HG03139 (cell line): ENCODE measurements around the gene SLC37A1.
"Not testable (repeated sequence)": the region's sequence is repeated elsewhere in the genome, so short reads cannot be mapped to it uniquely, and the experiment has no call there.

Source experiments
- ATAC-seq: cut with Tn5 transposase; IDR thresholded peaks from one replicate; pipeline ENCODE4 v1.9.1; 2021; ENCODE audit not compliant: unreplicated experiment

SLC37A1 gene

DNA sequence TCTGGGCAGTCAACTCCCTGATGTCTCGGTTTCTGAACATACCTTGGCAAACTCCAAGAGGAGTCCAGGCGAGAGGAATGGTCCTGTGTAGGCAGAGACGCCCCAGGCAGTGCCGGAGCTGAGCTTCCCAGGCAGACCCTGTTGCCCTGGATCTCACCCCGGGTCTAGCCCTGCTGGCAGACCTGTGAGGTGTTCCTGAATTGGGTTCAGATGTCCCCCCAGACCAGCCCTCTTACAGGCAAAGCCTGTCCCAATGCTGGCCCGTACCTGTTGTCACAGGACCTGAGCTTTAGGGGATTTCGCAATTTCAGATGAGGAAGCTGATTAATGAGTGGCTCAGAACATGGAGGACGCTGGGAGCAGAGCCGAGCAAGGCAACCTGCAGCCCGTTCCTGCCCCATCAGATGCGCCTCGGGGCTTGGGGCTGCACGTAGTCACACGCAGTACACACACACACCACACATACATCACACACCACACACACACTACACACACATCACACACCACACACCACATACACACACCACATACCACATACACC is 101.2 kb downstream of the SLC37A1 start:
- no peak for ATAC-seq

DNA sequence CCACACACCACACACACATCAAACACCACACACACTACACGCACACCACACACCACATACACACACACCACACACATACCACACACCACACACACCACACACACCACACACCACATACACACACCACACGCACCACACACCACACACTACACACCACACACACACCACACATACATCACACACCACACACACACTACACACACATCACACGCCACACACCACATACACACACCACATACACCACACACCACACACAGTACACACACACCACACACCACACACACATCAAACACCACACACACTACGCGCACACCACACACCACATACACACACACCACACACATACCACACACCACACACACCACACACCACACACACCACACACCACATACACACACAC is 101.7 kb downstream of the SLC37A1 start:
- ATAC-seq: not testable (repeated sequence)

DNA sequence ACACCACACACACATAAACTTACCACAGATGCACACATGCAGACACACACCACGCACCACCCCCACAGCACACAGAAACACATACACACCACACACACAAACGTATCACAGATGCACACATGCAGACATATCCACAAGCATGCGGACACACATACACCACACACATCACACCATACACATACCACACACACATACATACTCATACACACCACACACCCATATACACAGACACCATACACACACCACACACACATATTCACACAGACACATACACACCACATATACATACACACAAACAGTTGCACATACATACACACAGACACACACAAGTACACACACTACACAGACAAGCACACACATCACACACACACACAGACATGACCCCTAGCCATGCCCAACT is 102.3 kb downstream of the SLC37A1 start:
- ATAC-seq: no peak

DNA sequence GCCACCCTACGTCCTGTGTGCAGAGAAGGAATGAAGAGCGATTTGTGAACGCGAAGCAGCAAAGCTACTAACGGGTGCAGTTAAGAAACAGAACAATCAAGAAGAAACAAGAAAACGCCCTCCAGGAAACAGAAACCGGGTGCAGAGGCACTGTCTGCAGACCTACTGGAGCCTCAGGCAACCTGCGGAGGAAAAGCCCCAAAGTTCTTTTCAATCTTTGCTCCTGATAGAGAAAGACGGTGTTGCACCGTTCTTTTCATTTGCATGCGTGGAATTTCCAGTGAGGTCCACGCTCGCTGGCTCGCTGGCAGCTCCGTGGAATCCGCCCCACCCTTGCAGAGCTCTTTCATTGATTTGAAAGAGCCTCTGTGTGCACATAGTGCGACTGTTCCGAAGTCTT is 102.8 kb downstream of the SLC37A1 start:
- no peak for ATAC-seq

DNA sequence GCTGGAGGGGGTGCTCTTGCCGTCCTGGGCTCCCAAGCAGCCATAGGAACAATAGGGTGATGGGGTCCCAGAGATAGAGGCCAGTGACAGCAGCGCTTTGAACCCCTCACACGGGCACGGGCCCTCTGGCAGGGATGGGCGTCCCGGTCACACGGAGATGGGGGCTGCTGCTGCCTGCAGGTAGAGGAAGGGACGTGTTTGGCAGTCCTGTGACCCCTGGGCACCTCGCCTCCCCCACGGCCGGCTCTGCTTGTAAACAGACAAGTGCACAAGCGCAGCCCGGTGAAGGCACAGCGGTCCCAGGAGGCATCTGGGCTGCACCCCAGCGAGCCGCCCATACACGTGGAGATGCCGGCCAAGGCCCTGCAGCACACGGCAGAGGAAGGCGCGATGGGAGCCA is 103.3 kb downstream of the SLC37A1 start:
- ATAC-seq: no peak

DNA sequence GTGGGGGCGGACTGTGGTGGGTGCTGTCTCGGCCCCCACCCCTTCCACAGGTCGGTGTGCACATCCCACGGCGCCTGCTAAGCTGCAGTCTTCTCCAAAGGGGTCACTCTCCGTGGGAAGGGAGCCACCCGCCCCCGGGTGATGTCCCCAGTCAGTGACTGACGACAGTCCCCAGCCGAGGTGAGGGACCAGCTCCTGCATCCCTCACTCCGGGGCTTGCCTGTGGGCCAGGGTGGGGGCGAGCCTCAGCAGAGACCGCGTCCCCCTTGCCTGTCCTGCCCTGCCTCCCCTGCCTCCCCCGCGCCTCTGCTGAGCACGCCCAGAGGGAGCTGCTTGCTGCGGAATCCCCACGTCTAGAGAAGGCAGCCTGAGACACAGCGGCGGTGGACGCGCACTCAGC is 103.8 kb downstream of the SLC37A1 start:
- no peak for ATAC-seq

DNA sequence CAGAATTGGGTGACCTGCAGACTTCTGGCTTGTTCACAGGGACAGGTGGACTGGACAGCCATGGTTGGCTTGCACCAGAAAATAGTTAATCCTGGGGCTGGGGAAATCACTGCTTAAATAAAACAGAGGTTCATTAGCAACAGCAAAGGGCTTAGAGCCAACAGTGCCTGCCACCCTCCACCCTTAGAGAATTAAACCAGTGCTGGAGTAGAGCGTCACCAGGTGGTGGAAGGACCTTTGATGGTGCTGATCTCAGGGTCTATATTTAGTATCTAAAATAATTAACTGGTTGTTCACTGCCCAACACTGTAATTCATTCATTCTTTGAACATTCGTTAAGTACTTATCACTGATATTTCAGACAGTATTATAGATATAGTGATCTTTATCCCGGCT is 105.1 kb downstream of the SLC37A1 start:
- ATAC-seq: no peak

DNA sequence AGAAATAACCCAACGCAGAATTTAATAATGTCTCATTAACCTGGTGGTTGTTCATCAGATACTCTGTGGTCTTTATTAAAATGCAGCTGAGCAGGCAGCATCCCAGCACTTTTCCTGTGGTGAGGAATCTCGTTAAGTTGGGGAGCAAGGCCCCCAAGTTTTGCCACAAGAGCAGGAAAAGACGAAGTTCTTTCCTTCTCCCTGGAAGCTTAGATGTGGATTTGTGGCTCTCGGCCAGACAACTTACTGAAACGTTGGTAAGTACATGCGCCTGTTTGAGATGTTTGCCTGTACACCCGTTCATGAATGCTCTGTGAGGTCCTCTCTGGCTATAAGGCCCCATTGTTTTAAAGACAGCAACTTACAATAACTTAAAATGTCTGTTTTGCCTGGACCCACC is 105.5 kb downstream of the SLC37A1 start:
- no peak for ATAC-seq

DNA sequence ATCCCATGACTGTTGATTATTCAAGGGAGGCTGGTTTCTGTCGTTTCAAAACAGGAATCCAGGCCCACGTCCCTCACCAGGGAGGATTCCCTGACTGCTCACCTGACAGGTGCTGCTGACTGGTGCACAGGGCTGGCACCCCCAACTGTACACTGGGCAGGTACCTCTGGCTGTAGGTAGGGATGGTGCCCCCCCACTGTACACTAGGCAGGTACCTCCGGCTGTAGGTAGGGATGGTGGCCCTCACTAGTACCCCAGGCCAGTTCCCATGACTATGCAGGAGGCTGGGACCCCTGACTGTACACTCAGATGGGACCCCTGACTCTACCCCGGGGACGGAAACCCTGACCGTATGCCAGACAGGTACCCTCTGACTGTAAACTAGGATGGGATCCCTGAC is 106.2 kb downstream of the SLC37A1 start:
- ATAC-seq: no peak

DNA sequence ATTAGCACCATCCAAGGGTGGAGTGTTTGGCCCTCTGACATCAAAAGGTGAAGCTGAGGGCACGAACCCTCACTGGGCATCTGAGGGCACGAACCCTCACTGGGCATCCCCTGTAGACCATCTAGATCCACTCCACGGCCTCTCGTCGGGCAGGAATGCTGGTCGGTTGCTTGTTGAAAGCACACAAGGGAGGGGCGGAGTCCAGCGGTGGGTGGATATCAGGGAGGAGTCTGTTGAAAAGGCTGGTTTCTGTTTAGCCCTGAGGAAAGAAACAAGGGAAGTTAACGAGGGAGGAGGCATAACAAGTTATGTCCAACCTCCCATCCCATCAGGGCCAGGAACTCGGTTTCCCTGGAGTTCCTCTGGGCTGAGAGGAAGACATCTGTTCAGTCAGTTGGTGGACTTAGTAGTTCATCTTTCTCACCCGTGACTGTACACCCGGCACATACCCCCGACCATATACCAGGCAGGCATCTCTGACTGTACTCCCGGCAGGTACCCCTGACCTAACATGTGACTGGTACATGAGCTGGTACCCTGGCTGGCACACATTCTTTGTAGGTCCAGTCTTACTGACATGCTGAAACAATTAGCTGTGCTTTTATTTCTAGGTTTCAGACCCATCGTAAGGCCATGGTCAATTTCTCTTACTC is 107.6 kb downstream of the SLC37A1 start:
- ATAC-seq: no peak

DNA sequence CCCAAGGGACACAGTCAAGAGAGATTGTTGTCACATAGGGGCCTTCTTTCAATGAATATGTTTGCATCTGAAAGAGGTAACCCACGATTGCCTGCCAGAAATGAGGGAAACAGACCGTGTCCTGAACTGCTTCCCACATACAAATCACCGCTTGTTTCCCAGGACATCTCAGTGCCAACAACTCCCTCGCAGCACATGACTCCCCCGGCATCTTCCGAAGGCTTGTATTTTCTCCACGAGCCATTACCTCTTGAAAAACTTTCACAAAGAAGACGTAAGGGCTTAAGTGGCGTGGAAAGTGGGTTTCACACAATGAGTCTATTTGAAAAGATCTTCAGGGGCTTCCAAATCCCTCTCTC is 108.1 kb downstream of the SLC37A1 start:
- no peak for ATAC-seq

DNA sequence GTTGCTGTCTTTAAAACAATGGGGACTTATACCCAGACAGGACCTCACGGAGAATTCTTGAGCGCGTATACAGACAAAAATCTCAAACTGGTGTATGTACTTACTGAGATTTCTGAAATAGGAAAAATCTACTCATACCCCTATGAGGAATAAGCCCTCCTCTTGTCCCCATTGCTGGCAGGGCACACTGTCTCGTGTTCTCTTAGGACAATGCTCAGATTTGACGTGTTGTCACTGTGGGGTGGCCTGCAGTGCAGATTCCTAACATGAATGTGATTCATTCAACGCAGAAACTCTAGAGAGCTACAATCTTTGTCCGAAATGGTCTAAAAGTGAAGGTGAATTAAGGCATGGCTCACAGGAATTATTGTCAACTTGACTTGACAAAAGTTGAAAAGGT is 108.6 kb downstream of the SLC37A1 start:
- no peak for ATAC-seq

DNA sequence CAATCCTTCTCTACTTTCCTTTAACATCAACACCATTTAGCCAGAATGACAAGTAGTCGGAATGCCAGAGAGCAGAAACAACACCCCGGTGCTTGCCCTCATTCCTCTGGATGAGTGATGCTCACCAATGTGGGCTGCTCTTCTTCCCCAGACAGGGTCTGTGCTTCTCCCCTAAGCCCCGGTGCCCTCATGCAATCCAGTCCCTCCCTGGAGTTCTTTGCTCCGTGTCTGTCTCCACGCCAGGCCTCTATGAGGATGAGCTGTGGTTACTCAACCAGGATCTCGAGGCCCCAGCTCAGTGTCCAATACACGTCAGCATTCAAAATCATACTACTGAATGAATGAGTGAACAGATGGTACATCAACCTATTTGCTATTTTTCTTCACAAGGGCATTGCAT is 110.0 kb downstream of the SLC37A1 start:
- ATAC-seq: no peak

DNA sequence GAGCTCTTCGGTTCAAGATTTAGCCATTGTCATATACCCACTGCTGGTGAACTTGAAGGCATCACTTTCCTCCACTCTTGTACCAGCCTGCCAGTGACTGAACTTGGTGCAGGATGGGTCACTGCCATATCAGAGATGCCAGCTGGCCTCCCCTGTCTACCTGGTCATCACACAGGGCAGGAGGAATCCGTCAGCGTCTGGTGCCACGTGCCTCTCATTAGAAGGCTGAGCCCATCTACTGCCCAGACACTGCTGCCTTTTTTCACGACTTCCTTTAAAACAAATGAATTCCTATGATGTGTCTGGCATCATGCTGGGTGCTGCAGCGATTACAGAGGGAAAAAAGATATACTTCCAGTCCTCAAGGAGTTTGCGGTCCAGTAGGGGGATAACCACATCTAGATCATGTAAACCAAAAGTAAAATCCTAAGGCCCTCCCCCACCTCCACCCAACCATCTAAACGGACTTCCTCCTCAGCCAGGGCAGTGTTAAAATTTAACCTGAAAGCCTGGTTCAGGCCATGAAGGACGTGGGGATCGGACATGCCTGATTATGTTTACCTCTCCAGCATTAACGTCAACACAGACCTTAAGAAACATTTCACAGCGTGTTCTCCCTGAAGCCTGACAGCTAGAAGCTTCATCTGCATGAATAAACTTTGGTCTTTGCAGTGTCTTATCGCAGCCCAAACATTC is 110.6 kb downstream of the SLC37A1 start:
- no peak for ATAC-seq

DNA sequence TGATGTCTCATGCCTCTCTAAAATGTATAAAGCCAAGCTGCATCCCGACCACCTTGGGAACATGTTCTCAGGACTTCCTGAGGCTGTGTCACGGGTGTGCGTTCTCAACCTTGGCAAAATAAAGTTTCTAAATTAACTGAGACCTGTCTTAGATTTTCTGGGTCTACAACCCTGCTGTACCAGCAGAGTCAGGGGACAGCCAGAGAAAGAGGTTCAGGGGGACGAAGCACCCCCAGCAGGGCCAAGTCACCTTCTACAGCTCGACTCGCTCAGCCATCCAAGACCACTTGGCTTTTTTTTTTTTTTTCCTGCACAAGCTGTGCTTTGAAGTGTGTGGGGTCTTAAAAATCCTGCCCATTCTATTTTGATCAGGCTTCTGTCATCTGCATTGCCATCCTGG is 111.3 kb downstream of the SLC37A1 start:
- ATAC-seq: no peak

DNA sequence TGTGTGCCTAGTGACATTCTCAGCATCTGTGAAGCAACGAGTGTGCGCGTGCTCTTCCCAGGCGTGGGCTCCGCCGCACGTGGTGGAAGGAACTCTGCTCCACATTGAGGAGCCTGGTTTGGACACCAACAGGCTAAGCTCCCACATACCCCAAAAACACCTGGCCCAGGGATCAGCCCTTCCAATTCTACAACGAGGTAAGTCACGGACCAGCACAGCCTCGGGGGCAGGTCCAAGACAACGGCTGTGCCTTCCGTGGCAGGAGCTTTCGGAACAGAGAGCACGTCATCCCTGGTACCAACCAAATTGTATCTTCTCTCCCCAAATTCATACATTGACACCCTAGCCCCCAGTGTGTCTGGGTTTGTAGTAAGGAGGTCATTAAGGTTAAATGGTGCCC is 112.5 kb downstream of the SLC37A1 start:
- ATAC-seq: no peak

DNA sequence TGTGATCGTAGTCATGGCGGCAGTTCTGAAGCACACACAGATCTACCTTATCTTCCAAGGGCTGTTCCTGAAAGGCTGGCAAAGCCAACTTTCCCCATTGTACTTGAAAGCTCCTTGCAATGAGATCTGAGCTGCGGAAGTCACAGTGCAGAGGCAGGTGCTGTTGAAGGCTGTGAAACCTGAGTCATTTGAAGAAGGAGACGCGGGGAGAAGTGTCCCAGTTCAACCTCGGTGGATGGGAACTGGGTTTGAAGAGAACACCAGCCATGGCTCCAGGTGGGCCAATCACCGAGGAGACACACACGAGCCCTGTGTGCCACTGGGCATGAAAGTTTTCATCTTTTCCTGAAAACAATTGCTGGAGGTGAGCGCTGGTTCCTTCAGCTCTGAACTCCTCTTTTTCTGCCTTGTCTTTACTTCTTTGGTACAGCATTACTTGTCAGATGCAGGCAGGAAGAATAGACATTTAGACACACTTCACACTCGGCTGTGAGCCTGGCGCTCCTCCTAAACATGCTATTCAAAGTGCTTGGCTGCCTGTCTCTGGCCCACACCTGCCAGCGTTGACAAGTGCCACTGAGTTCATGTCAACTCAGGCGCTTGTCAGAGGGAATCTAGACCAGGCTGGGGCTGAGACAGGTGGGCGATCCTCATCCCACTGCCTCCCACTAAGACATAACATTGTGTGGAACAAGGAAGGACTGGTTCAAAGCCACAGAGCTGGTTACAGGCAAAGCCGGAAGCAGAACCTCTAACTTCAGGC is 114.1 kb downstream of the SLC37A1 start:
- ATAC-seq: no peak

DNA sequence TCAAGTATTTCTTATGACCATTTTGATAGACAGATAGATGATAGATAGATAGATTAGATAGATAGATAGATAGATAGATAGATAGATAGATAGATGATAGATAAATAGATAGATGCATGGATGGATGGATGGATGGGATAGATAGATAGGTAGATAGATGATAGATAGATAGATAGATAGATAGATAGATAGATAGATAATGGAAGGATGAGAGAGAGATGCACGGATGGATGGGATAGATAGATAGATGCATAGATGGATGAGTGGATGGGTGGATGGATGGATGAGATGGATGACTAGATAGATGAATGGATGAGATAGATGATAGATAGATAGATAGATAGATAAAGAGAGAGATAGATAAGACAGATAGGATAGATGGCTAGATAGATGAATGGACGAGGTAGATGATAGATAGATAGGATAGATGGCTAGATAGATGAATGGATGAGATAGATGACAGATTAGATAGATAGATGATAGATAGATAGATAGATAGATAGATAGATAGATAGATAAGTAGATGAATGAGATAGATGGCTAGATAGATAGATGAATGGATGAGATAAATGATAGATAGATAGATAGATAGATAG is 114.9 kb downstream of the SLC37A1 start:
- not testable (repeated sequence) for ATAC-seq

DNA sequence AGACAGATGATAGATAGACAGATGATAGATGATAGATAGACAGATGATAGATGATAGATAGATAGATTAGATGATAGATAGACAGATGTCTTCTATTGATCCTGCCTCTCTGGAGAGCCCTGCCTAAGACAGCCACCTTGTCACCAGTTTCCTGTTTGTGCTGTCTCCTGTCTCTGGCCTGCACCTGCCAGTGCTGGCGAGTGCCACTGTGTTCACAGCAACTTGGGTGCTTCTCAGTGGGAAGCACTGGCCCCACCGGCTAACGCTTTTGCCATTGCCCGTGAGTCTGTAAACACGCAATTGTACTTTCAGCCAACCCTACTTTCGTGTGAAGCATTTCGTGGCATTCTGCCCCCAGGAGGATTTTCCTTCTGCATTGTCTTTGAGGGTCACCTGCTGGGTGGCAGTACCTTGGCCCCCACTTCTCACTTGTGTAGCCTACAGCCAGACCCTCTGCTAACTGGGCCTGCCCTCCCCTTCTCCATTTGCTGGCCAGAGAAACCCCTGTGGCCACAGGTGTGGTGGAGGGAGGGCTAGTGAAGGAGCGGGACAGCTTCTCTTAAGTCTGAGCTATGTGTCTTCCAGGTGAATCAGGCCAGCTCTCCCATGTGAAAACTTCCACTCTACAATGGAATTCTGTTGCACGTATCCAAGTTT is 116.4 kb downstream of the SLC37A1 start:
- no peak for ATAC-seq

DNA sequence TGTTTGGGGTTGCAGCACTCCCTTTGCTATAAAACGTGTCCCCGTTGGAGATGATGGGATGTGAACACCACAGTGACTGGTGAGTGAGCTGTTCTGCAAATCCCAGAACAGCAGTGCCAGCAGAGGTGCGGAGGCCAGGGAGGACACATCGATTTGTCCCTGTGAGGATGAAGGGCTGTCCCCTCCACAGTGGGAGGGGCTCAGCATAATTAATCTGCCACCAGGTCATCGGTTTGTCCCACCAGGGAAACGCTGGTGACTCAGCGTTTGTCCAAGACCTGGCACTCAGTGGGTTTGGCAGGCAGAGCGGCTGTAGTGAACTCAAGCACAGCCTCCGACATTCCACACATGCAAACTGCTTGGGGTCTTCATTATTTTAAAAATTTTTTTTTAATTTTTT is 117.0 kb downstream of the SLC37A1 start:
- no peak for ATAC-seq
